C1 segment of cervical spinal cord (tissue), 14 donors: ENCODE results near the gene SIGLEC15.
"Not testable (repeated sequence)": the region's sequence is repeated elsewhere in the genome, so short reads cannot be mapped to it uniquely, and the experiment has no call there.

ENCODE experiments used
- DNase-seq, 14 donors: peaks; one replicate each; lab custom pipeline; 2025; lab: John Stamatoyannopoulos, UW

The SIGLEC15 gene

DNA sequence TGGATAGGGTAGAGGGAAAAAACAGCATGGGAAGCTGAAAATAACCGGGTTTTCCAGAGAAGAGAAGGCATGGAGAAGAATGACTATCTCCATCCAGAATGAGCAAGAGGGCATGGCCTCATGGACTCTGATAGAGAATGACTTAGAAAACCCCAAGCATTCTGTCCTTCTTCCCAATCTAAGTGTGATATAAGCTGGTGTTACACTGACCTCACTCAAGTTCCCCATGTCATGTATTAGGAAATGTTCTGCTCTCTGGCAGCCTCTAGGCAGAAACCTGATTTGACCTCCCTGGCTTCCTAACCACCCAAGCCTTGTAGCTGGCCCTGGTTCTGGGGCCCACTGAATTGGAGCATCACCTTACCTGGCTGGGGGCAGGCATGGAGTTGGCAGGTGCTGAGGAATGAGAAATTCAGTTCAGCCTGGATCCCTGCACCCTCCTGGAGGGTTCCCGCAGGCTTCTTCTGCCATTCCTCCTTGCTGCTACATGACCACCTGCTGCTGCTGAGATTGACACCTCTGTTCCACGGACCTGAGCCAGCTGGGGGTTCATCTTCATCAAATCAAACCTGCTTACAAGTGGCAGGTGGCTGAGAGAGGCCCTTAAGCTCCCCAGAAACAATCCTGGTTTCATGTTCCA lies 5.2 kb upstream of the SIGLEC15 start:
- DNase-seq: no peak

DNA sequence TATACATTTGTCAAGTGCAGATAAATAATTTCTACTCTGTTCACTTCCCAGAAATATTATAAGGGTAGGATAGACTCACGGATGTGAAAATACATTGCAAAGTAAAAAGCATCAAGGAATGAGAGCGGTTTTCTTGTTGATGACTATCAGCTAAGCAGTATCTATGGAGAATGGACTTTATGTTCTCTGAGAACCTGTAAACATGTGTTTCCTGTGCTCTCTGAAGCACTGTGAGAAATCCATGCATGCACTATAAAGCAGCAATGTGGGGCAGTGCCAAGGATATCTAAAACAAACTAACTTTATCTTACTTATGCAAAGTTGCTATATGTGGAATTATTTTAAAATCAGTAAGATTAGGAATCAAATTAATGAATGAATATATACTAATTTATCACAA lies 4.4 kb upstream of the SIGLEC15 start:
- no peak for DNase-seq

DNA sequence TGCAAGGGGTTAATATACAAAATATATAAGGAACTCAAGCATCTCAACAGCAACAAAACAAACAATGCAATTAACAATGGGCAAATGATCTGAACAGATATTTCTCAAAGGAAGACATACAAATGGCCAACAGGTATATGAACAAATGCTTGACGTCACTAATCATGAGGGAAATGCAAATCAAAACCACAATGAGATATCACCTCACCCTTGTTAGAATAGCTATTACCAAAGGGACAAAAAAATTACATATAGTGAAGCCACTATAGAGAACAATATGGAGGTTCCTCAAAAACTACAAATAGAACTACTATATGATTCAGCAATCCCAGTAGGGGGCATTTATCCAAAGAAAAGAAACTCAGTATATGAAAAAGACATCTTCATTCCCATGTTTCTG lies 3.8 kb upstream of the SIGLEC15 start:
- no peak for DNase-seq

DNA sequence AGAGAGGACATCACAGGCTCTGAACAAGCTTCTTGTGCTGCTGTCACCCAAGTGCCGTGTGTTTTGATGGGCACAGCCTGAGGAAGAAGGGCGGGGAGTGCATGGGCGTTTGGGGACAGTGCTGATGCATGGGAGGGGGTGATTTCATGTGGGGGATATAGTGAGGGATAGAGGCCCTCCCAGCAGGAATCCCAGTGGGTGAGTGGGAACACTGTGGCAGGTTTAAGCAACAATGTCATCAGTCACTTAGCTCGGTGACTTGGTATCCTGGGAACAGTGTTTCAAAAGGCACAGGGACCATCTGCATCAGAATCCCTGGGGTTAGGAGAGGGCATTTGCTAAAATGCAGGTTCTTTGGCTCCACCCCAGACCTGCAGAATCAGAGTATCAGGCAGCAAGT lies 609 bp downstream of the SIGLEC15 start:
- DNase-seq: no peak

DNA sequence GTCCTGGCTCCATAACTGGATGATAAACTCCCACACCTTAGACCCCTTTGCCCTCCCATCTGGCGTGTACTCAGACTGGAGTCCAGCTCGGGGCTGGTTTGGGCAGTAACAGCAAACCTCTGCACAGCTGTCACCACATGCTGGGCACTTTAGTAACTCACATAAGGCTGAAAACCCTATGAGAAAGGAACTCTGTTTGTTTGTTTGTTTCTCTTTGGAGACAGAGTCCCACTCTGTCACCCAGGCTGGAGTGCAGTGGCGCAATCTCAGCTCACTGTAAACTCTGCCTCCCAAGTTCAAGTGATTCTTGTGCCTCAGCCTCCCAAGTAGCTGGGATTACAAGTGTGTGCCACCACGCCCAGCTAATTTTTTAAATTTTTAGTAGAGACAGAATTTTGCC lies 1.2 kb downstream of the SIGLEC15 start:
- DNase-seq: not testable (repeated sequence)

DNA sequence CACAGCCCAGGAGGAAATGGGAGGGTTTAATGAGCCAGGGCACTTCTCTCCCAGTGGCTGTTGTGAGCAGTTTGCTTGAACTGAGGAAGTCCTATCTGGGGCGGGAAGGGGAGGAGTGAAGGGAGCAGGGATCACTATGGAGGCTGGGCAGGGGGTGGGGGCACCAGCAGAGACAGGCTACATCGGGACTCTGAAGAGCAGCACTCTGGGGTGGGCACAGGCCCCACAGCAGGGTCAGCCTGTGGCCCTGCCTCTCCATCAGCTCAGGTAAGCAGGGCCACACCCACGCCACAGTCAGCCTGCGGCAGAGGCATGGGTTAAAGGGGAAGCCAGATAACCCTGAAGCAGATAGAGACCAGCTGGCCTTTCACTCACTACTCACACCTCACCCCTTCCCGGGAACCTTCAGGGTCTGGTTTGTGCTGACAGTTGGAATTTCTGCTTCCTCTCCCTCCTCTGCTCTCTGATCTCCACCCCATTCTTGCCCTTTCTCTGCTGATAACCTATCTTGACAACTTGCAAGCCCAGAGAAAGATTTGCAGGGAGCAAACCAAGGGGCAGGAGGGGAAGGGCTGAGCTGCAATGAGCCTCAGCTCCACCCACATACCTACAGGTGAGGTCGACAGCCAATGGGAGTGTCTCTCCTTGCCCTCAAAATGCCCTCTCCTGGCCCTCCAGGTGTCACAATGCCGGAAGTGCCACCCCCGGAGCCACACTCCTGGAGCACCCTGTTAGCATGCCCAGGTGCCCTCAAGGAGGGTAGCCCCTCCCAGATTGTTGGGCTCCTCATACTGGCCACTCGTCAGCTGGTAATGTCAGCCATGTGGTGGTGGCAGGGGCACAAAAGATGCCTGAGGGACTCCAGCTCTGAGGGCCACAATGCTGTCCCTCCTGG lies 3.7 kb downstream of the SIGLEC15 start:
- no peak for DNase-seq

DNA sequence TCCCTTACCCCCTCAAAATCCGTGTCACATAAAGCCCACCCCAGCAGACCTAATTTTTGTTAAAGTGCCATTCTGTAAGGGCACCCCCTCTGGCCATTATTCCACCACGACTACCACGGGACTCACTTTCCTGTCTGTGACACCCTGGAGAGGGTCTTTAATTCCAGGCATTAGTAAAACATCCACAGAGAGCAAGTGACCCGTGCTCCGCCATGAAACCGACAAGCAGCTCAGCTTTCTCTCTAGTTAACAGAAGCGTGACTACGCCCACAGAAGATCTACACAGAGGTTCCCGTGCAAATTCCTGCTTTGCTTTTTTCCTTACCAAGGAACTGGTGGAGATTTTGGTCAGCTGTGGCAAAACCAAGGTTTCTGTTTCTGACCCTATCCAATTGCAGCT lies 4.4 kb downstream of the SIGLEC15 start:
- DNase-seq: no peak

DNA sequence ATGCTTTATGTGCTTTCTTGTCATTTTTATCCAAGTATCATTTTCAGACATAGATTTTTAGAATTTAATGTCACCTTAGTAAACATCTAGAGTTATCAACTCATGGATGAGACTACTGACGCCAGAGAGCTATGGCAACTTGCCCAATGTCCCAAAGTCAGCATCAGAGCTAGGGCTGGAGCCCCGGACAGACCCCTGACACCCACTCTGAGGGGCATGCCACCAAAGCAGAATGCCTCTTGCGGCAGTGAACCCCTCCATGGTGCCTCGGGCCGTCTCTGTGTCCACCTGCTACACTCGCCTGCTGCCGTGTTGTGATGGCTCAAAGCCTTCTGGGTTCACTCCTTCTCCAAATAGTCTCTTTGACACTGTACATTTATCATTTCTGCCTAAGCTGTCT lies 5.4 kb downstream of the SIGLEC15 start:
- DNase-seq: no peak

DNA sequence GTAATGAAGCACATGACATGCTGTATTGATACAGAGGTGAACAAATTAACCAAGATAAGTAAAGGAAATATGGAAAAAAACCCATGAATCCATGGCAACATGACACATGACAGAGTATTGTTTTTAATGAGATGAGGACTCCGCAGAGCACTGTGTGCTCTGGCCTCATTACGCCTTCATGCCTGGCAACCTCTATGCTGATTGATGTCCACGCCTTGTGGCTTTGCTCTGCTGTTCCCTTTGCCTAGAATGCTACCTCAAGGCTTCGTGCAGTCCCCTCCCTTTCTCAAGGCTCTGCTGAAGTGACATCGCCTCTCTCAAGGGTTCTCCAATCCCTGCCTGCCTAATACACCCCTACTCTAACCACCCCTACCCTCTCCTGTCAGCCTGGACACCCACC lies 8.4 kb downstream of the SIGLEC15 start:
- DNase-seq: no peak

DNA sequence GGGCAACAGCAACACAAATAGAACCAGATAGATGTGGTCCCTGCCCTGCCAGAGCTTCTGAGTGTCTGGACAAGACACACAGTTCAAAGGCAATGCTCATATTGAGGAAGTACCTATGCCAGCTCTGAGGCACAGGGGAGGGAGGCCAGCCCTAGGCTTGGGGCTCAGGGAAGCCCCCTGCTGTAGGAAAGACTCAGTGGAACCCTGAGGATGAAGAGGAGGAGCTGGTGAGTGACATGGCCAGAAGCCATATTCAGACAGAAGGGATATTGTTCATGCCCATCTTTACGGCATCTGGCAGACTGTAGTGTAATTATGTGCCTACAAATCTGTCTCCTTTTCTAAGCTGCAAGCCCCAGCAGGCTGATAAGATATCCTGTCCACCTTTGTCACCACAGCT lies 8.8 kb downstream of the SIGLEC15 start:
- no peak for DNase-seq

DNA sequence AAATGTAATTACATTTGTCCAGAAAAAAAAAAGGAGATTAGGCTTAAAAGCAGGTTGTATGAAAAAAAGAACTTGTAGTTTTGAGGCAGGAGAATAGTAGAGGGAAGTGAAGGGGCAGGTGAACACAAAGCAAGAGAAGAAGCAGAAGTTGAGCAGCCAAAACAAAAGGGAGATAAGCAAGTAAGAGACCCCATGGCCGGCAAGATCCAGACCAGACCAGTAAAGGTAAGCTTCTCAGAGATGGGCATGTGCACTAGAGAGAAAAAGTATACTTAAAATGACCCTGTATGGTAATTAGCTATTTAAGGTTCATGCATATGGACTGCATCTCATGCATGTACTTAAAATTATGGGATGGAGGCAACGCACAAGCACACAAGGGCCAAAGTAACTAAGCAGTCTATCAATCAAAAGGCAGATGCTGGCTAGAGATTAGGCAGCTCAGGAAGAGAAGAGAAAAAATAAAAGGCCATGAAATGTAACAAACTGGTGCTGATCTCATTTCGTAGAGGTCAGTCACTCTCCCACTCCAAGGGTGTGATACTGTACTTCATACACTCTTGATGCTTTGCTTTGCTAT lies 9.7 kb downstream of the SIGLEC15 start:
- no peak for DNase-seq

DNA sequence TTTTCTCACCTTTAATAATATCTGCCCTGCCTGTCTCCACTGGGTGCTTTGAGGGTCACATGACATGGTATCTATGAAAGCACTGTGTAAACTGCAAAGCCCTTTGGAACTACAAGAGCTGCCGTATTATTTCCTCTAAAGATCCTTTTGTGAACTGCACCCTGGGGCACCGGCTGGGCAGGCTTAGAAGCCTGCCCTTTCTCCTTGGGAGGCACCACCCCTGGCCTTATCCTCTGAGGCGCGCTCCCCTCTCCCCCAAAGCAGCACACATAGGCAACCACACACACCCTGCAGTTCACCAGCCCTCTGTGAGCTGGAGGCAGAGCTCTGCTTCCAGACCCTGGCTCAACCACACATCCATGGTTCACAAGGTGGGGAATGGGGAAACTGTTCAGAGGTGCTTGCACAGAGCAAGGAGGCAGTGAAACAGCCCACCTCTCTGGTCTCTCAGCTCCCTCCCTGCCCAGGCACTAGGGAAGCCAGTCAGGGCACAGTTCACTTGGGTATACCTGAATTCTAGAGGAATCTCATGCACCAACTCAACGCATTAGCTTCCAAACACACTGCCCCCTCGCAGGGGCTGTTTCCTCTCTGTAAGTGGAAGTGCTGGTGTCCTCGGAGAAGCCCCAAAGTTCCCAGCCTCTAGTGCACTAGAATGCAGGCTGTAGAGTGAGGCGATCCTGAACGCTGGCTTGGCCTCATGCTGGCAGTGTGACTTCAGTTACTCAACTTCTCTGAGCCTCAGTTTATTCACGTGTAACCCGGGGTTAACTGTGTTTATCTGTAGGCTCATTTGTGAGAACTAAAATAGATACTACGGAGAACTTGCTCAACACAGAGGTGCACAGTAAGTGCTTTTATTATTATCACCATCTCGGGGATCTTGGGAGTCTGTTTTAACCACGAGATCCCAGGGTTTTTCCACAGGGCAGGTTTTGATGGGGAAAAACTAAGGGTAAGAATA lies 11.0 kb downstream of the SIGLEC15 start:
- DNase-seq: no peak

DNA sequence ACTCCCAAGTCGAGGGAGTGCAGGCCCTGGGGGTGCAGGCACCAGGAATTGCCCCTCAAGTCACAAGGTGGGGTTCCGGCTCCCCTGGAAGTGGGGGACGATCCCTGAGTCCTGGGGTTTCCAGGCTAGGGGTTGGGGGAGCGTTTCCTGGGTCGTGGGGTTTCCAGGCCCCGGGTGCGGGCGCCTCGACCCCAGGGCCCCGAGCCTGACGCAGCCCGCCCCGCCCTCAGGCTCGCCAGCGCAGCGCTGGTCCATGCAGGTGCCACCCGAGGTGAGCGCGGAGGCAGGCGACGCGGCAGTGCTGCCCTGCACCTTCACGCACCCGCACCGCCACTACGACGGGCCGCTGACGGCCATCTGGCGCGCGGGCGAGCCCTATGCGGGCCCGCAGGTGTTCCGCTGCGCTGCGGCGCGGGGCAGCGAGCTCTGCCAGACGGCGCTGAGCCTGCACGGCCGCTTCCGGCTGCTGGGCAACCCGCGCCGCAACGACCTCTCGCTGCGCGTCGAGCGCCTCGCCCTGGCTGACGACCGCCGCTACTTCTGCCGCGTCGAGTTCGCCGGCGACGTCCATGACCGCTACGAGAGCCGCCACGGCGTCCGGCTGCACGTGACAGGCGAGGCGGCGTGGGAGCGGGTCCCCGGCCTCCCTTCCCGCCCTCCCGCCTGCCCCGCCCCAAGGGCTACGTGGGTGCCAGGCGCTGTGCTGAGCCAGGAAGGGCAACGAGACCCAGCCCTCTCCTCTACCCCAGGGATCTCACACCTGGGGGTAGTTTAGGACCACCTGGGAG lies 12.0 kb downstream of the SIGLEC15 start:
- no peak for DNase-seq

DNA sequence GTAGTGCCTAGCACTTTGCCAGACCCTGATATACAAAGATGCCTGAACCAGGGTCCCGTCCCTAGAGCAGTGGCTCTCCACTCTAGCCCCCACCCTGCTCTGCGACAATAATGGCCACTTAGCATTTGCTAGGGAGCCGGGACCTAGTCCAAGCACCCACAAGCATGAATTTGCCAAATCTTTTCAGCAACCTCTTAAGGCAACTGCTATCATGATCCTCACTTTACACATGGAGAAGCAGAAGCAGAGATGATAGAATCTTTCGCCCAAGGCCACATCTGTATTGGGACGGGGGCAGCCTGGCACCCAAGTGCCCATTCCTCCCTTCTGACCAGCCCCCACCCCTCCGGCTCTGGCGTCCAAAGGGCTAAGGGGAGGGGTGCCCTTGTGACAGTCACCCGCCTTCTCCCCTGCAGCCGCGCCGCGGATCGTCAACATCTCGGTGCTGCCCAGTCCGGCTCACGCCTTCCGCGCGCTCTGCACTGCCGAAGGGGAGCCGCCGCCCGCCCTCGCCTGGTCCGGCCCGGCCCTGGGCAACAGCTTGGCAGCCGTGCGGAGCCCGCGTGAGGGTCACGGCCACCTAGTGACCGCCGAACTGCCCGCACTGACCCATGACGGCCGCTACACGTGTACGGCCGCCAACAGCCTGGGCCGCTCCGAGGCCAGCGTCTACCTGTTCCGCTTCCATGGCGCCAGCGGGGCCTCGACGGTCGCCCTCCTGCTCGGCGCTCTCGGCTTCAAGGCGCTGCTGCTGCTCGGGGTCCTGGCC lies 13.0 kb downstream of the SIGLEC15 start:
- DNase-seq: no peak

DNA sequence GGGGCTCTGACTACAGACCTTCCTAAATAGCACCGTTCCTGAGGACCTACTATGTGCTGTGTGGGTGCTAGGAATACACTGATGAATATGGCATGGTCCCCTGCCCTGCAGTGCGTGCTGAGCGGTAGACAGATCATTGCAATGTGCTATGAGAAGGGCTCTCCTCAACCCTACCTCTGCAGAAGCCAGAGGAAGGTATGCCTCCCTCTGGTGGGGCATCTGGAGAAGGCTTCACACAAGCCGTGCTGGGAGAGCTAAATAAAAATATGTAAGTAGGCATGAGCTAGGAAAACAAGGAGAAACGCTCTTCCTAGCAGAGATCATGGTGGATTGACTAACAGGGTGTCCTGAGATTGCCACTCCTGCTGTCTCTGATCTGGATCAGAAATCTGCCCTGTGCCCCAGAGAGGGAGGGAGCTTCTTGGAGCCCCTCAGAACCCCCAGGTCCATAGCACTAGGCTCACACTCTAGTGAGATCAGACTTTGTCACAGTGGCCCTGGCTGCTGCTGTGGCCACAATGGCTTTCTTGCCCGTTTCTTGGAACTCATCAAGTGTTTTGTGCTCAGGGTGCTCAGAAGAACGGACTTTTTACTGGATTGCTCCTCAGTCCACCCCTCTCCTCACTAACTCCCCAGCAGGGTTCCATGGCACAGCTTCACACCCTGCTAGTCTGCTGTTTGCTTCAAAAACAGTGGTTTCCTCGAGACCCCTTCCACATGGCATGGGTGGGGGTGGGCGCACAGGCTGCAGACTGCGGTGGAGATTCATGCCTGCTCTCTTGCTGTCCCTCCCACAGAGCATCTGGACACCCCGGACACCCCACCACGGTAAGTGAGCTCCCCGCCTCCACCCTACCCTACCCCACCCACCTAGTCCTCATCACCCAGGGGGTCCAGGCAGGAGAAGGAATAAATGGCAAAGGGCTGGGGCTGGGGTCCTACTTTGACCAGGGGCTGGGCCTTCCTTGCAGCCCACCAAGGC lies 14.2 kb downstream of the SIGLEC15 start:
- DNase-seq: no peak

DNA sequence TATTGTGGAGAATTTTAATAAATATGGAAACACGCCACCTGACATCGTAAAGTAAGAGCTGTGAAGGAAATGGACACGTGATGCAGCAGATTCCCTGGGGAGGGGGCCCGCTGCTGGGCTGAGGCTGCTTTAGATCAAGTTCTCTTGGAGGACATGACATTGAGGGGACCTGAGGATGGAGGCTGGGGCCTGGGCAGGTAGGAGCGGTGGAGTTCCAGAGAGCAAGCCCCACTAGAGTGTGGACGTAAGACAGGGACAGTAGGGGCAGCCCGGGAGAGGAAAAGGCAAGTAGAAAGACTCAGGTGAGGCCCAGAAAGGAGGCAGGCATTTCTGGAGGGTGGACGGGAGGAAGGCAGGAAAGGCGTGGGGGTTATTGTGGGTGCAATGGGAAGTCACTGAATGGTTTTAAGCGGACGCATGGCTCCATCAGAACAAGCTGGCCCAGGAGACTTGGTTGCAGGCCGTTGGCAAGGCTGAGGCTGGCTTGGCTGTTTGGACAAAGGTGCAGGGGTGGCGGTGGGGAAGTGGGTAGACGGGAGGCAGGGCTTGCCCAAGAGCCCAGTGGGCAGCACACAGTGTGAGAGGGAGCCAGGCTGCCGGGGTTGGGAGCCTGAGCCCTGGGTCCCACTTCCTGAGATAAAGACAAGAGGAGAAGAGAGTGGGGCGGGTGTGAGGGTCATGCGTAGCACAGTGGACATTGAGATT lies 15.7 kb downstream of the SIGLEC15 start:
- DNase-seq: no peak

DNA sequence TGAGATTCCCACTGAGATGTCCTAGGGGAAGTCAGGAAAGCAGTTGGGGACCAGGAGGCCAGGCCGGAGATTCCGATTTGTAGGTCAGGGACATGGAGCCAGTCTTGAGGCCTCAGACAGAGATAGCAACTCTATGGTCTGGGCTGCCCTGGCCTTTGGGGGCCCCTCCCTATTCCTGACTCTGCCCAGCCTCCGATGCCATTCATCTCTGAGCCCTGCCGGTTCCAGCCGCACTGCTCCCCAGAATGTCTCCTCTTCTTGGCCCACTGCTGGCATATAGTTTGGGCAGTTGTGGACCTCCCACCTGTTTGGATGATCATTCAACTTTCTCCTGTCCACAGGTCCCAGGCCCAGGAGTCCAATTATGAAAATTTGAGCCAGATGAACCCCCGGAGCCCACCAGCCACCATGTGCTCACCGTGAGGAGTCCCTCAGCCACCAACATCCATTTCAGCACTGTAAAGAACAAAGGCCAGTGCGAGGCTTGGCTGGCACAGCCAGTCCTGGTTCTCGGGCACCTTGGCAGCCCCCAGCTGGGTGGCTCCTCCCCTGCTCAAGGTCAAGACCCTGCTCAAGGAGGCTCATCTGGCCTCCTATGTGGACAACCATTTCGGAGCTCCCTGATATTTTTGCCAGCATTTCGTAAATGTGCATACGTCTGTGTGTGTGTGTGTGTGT lies 16.4 kb downstream of the SIGLEC15 start:
- DNase-seq: no peak

DNA sequence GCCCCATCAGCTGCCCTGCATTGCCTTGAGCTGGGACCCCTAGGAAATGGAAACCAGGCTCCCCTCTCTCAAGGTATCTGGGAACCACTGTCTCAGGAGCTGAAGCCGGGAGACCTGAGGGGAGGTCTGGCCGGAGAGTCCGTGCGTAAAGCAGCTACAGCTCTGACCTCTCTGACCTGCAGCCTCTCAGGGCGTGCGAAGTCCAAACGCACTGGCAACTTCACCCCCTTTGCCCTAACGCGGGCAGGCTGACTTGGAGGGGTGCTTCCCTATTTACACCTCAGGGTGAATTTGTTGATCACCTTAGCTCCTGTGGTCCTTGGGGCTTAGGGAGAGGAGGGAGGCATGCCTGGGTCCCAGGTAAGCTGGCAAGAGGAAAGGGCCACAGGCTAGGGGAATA lies 17.5 kb downstream of the SIGLEC15 start:
- no peak for DNase-seq
